ENCODE data around the gene TMEM178B. TPM values are rescaled to one million over a fixed set of nuclear protein-coding genes. Genes with fewer than 3 reads are reported as not detected.

Gene TMEM178B
- total and polyA plus RNA-seq, 2 of the 13 experiments (the other 11 are each of a cell fraction or from before 2014, with no cell fraction given) = 0.01 to 0.02 TPM

GRCh38 chr7:141243368-141243767, 169.5 kb downstream of the TMEM178B start:
- FAIRE-seq = no peak
- no TSS peak for BruUV-seq (replicated peaks)
- in situ Hi-C loops (cut with HindIII; ENCODE audit: extremely low pct_ligation_motif_present, low pct_unique_long_range_greater_than_20kb) = no loop called here

More at GRCh38 chr7:141243368-141243767, 169.5 kb downstream of the TMEM178B start:
- ATAC-seq = no peak
- ChIA-PET CTCF (ENCODE audit: low intra/inter-chr PET ratio, low total read pairs) (no interaction called here), POLR2A (no interaction called here)
- H3K36me3 ChIP-seq (replicated peaks in 1 of 2; ENCODE audit: control insufficient read depth in 1 of 2, insufficient read depth in 2 of 2, low read length in 2 of 2) = no peaks in the 10 kb centered on the region
- H3K27ac ChIP-seq (ENCODE audit: extremely low read length, insufficient read depth, low read length) = no peak overlapping the region
- H3K4me2 ChIP-seq (ENCODE audit: low read depth, low read length) = no peak overlapping the region
- DNase-seq (ENCODE audit: low spot score) = no peak
- no peaks in the 10 kb centered on the region for H3K4me1 ChIP-seq (ENCODE audit: insufficient read depth, low read length)
- H3K9ac ChIP-seq (ENCODE audit: insufficient read depth, low read depth, low read length) = no peak overlapping the region
- H3K27me3 ChIP-seq (ENCODE audit: control insufficient read depth in 1 of 2, insufficient read depth in 2 of 2, low read length in 2 of 2) = peaks cover 0 to 28% of the 10 kb centered on the region in 2 experiments; a peak in 3 of 5 replicates
- no peaks in the 10 kb centered on the region for H3K9me3 ChIP-seq (ENCODE audit: low read length)
- no peak overlapping the region for H2AFZ ChIP-seq (ENCODE audit: low read length)
- 46% methylated on average over 8 of the region's 8 CpGs for WGBS (ENCODE audit: low lambda C conversion rate)
- intact Hi-C loops (cut with micrococcal nuclease; ENCODE audit: unreplicated experiment) = no loop called here
- TF ChIP-seq, protein P1, sequence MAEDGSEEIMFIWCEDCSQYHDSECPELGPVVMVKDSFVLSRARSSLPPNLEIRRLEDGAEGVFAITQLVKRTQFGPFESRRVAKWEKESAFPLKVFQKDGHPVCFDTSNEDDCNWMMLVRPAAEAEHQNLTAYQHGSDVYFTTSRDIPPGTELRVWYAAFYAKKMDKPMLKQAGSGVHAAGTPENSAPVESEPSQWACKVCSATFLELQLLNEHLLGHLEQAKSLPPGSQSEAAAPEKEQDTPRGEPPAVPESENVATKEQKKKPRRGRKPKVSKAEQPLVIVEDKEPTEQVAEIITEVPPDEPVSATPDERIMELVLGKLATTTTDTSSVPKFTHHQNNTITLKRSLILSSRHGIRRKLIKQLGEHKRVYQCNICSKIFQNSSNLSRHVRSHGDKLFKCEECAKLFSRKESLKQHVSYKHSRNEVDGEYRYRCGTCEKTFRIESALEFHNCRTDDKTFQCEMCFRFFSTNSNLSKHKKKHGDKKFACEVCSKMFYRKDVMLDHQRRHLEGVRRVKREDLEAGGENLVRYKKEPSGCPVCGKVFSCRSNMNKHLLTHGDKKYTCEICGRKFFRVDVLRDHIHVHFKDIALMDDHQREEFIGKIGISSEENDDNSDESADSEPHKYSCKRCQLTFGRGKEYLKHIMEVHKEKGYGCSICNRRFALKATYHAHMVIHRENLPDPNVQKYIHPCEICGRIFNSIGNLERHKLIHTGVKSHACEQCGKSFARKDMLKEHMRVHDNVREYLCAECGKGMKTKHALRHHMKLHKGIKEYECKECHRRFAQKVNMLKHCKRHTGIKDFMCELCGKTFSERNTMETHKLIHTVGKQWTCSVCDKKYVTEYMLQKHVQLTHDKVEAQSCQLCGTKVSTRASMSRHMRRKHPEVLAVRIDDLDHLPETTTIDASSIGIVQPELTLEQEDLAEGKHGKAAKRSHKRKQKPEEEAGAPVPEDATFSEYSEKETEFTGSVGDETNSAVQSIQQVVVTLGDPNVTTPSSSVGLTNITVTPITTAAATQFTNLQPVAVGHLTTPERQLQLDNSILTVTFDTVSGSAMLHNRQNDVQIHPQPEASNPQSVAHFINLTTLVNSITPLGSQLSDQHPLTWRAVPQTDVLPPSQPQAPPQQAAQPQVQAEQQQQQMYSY (CRISPR knock-in tag; IDR thresholded peaks at IDR 0.05) = no peak
- TF ChIP-seq RFX1 (IDR thresholded peaks at IDR 0.05) (no peak), XRCC5 (optimal IDR thresholded peaks at IDR 0.05; ENCODE audit: low read length) (no peak), NFATC3 (CRISPR knock-in tag; IDR thresholded peaks at IDR 0.05) (no peak), ZNF292 (CRISPR knock-in tag; IDR thresholded peaks at IDR 0.05; ENCODE audit: borderline replicate concordance, low read depth) (no peak), RFX5 (IDR thresholded peaks at IDR 0.05; ENCODE audit: low read depth, low read length) (no peak), HNRNPK (IDR thresholded peaks at IDR 0.05; ENCODE audit: low read depth, low read length, poor library complexity, severe bottlenecking) (no peak)
- TF ChIP-seq, protein P2, sequence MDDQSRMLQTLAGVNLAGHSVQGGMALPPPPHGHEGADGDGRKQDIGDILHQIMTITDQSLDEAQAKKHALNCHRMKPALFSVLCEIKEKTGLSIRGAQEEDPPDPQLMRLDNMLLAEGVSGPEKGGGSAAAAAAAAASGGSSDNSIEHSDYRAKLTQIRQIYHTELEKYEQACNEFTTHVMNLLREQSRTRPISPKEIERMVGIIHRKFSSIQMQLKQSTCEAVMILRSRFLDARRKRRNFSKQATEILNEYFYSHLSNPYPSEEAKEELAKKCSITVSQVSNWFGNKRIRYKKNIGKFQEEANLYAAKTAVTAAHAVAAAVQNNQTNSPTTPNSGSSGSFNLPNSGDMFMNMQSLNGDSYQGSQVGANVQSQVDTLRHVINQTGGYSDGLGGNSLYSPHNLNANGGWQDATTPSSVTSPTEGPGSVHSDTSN (CRISPR knock-in tag; IDR thresholded peaks at IDR 0.05; ENCODE audit: borderline replicate concordance) = no peak
- TF ChIP-seq, protein P3, sequence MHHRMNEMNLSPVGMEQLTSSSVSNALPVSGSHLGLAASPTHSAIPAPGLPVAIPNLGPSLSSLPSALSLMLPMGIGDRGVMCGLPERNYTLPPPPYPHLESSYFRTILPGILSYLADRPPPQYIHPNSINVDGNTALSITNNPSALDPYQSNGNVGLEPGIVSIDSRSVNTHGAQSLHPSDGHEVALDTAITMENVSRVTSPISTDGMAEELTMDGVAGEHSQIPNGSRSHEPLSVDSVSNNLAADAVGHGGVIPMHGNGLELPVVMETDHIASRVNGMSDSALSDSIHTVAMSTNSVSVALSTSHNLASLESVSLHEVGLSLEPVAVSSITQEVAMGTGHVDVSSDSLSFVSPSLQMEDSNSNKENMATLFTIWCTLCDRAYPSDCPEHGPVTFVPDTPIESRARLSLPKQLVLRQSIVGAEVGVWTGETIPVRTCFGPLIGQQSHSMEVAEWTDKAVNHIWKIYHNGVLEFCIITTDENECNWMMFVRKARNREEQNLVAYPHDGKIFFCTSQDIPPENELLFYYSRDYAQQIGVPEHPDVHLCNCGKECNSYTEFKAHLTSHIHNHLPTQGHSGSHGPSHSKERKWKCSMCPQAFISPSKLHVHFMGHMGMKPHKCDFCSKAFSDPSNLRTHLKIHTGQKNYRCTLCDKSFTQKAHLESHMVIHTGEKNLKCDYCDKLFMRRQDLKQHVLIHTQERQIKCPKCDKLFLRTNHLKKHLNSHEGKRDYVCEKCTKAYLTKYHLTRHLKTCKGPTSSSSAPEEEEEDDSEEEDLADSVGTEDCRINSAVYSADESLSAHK (CRISPR knock-in tag; IDR thresholded peaks at IDR 0.05; ENCODE audit: borderline replicate concordance) = no peak
- H3K4me3 ChIP-seq (replicated peaks in 1 of 3; ENCODE audit: insufficient read depth in 1 of 3, low read depth in 2 of 3, low read length in 3 of 3) = no peak overlapping the region
- no peaks in the 10 kb centered on the region for H4K20me1 ChIP-seq (ENCODE audit: insufficient read depth, low read length)
- no peaks in the 10 kb centered on the region for H3K79me2 ChIP-seq (ENCODE audit: insufficient read depth, low read length)

Measured in HepG2 (cell line).